ENCODE results near the gene AP3S1. TPM values are rescaled to one million over a fixed set of nuclear protein-coding genes. Genes with fewer than 3 reads are reported as not detected.

The AP3S1 gene
- total RNA-seq, 1 donor from 2014 or later, result 117 TPM

DNA sequence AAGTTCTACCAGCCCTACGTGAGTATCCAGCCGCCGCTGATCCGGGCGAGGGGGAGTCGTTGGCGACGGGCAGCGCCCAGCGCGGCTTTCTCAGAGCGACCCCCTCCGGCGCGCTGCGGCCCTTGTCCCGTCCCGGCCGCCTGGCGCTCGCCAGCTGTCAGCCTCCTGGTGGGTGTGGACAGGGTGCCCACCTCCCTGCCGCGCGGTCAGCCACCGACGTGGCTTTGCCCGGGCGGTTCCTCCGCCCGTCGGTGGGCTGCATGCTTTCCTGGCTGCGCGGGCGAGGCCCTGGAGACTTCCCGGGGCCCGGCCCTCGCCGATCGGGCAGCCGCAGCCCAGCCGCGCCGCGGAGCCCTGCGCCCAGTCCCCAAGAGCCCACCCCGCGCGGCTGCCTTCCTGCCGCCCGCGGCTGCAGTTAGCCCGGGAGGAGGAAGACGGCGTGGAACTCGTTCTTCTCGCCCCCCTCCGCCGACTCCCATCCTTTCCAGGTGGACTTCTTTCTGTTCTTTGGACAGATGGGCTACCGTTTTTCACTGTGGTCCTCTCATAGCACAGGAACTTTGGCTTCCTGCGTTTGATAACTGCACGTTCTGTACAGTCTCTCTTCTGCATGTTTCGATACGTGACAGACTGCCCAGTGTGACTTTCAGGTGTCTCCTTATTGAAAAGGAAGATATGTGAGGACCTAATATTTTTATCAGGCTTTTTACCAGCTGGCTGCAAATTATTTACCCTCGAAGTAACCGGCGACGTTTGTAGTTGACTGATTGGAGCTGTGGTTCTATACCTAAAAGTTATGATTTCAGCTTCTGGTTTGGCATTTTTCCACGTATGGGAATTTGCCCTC is 577 bp downstream of the AP3S1 start:
- DNase-seq (ENCODE audit: low read depth) (no peak), FAIRE-seq (no peak)
- Histone ChIP-seq H3K27me3 (ENCODE audit: control insufficient read depth, insufficient read depth, low read length) (no peaks in the 10 kb centered on the region), H3K4me3 (ENCODE audit: low read depth, low read length) (peak overlapping the region; percentile 94), H3K36me3 (ENCODE audit: control insufficient read depth, insufficient read depth, low read length) (no peaks in the 10 kb centered on the region)
- TF ChIP-seq, protein P1, sequence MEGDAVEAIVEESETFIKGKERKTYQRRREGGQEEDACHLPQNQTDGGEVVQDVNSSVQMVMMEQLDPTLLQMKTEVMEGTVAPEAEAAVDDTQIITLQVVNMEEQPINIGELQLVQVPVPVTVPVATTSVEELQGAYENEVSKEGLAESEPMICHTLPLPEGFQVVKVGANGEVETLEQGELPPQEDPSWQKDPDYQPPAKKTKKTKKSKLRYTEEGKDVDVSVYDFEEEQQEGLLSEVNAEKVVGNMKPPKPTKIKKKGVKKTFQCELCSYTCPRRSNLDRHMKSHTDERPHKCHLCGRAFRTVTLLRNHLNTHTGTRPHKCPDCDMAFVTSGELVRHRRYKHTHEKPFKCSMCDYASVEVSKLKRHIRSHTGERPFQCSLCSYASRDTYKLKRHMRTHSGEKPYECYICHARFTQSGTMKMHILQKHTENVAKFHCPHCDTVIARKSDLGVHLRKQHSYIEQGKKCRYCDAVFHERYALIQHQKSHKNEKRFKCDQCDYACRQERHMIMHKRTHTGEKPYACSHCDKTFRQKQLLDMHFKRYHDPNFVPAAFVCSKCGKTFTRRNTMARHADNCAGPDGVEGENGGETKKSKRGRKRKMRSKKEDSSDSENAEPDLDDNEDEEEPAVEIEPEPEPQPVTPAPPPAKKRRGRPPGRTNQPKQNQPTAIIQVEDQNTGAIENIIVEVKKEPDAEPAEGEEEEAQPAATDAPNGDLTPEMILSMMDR (IDR thresholded peaks at IDR 0.05; ENCODE audit: insufficient read depth, low read length, severe bottlenecking), result peak; percentile 13

DNA sequence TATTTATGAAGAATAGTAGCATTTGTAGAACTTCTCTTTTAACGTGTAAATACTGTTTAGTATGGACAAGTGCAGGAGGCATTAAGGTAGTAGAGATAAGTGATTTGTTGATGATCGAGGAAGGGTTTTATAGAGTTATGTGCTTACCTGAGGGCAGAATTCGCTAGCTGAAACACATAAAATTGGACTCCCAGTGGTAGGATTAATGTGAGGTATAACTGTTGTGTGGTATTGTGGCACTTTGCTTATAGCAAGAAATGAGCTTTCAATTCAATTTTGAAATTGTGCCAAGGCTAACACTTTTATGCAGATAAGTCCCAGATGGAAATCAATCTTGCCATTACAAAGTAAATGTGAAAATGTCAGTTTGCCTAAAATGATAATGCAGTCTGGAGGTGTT is 1.2 kb downstream of the AP3S1 start:
- no peak for FAIRE-seq
- no peaks in the 10 kb centered on the region for H3K27me3 ChIP-seq (ENCODE audit: control insufficient read depth, insufficient read depth, low read length)
- peak overlapping the region; percentile 94 for H3K4me3 ChIP-seq (ENCODE audit: low read depth, low read length)
- no peak for DNase-seq (ENCODE audit: low read depth)
- H3K36me3 ChIP-seq (ENCODE audit: control insufficient read depth, insufficient read depth, low read length), result no peaks in the 10 kb centered on the region
- TF ChIP-seq, protein P1 (IDR thresholded peaks at IDR 0.05; ENCODE audit: insufficient read depth, low read length, severe bottlenecking), result no peak

DNA sequence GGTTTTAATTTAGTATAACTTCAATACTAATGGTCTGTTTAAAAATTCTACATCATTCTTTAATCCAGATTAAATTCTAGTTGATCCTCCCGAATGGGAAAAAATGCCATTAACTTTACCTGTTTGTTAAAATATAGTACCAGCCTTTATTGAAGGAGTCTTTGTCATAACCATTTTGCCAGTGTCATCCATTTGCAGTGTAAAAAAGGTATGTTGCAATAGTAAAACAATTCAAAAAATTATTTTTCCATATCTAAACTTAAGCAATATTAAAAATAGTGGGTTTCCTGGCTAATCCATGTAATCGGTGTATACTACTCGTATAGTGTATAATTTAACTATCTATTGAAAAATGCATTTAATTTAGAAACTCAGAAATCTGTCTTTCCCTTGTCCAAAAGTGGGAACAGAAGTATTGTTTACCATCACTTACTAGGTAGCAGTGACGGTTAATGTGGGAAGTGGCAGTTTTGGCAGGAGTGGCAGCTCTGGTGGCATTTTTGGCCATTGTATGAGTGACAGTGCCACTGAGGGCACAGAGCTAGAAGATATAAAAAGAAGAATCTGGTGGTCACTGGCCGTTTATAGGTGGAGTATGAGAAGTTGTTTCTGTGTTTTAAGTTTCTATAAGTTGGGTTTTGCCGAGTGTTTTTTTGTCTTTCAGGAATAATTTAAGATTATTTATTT is 1.9 kb downstream of the AP3S1 start:
- DNase-seq (ENCODE audit: low read depth) (no peak), FAIRE-seq (no peak)
- H3K4me3 ChIP-seq (ENCODE audit: low read depth, low read length), result peak overlapping the region; percentile 94
- H3K27me3 ChIP-seq (ENCODE audit: control insufficient read depth, insufficient read depth, low read length), result no peaks in the 10 kb centered on the region
- TF ChIP-seq, protein P1 (IDR thresholded peaks at IDR 0.05; ENCODE audit: insufficient read depth, low read length, severe bottlenecking), result no peak
- no peaks in the 10 kb centered on the region for H3K36me3 ChIP-seq (ENCODE audit: control insufficient read depth, insufficient read depth, low read length)

DNA sequence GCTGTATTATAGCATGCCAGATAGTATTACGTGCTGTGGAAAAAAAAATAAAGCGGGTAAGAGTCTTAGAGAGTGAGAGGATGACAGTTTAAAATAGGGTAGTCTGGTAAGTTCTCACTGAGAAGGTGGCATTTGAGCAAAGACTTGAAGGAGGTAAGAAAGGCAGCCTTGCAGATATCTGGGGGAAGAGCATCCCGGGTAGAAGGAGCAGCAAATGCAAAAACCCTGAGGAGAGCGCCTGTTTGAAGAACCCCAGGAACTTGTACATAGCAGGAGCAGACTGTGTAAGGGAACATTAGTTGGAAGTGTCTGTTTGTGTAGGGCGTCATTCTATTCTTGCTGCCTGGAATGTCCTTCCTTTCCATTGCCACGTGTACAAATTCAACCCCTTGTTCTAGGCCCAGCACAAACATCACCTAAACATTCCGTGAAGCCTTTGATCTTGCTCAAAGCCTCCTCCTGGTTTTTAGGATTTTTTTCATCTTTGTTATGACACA is 2.6 kb downstream of the AP3S1 start:
- no peaks in the 10 kb centered on the region for H3K27me3 ChIP-seq (ENCODE audit: control insufficient read depth, insufficient read depth, low read length)

DNA sequence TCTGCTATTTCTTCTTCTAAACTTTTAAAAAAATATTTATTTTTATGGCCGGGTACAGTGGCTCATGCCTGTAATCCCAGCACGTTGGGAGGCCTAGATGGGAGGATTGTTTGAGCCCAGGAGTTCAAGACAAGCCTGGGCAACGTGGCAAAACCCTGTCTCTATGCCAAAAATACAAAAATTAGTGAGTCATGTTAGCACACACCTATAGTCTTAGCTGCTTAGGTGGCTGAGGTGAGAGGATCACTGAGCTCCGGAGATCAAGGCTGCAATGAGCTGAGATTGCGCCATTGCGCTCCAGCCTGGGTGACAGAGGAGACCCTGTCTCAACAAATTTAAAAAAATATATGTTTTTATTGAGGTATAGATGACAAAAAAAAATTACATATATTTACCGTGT is 5.6 kb downstream of the AP3S1 start:
- TF ChIP-seq, protein P1 (IDR thresholded peaks at IDR 0.05; ENCODE audit: insufficient read depth, low read length, severe bottlenecking), result no peak
- no peak for FAIRE-seq
- Histone ChIP-seq H3K4me3 (ENCODE audit: low read depth, low read length) (no peak overlapping the region), H3K27me3 (ENCODE audit: control insufficient read depth, insufficient read depth, low read length) (no peaks in the 10 kb centered on the region), H3K36me3 (ENCODE audit: control insufficient read depth, insufficient read depth, low read length) (no peaks in the 10 kb centered on the region)
- DNase-seq (ENCODE audit: low read depth), result peak; percentile 92

More for the DNA sequence above, 2.6 kb downstream of the AP3S1 start:
- TF ChIP-seq, protein P1 (IDR thresholded peaks at IDR 0.05; ENCODE audit: insufficient read depth, low read length, severe bottlenecking), result no peak
- Histone ChIP-seq H3K4me3 (ENCODE audit: low read depth, low read length) (no peak overlapping the region), H3K36me3 (ENCODE audit: control insufficient read depth, insufficient read depth, low read length) (no peaks in the 10 kb centered on the region)
- DNase-seq (ENCODE audit: low read depth) (no peak), FAIRE-seq (no peak)

All from bronchial epithelial cell (primary cell).